Fibroblast of skin of back (primary cell): ENCODE data around the gene ATXN7L1.

Experiments used
- DNase-seq: peaks from one replicate; pipeline ENCODE4 v3.0.0-alpha.2; 2013

ATXN7L1 gene

GRCh38 chr7:105776986-105777910 lies 99.2 kb downstream of the ATXN7L1 start:
- DNase-seq, result no peak

DNA sequence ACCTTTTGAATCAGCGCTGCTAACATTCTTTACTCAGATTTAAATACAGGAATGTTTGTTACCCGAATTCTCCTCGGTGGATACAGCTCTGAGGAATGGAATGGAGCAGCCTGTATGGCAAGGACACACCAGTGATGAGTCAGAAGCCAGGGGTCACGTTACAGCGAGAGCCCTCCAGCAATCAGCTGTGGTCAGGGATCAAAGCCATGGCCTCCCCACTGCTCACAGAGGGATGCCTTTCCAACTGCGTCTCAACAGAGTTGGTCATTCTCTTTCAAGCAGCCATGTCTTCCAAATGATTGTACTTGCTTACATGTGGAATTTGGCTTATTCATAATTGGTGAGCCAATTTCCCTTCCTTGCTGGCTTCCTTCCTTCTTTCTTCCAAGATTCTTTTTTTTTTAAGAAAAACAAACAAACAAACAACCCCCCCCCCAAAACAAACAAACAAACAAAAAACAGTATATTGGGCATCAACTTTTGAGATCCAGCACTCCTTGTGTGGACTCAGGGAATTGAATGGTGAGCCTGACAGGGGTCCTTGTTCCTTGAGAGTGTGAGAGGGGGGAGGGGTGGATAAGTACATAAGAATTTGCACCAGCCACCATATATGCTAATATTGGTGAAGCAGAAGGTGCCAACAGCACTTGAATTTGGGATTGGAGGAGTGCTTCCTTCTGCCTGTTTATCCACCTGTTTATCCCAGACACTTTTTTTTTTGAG lies 100.2 kb downstream of the ATXN7L1 start:
- peak; percentile 100 for DNase-seq

DNA sequence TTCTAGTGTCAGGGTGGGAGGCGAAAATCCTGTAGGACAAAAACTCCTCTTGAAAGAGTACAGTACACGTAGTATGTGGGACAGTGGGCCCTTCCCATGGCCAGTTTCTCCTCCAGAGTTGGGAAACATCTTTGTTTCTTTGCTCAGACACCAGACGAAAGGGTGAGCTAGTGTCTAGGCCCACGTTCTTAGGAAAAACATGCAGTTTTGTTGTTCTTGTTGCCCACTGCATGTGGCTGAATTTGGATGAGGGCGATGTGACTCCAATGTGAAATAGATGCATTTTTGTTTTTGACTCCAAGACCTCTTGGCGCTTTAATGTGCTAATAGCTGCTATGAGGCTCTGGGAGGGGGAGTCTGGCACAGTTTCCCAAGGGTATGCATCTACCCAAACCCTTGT lies 100.8 kb downstream of the ATXN7L1 start:
- DNase-seq, result no peak

DNA sequence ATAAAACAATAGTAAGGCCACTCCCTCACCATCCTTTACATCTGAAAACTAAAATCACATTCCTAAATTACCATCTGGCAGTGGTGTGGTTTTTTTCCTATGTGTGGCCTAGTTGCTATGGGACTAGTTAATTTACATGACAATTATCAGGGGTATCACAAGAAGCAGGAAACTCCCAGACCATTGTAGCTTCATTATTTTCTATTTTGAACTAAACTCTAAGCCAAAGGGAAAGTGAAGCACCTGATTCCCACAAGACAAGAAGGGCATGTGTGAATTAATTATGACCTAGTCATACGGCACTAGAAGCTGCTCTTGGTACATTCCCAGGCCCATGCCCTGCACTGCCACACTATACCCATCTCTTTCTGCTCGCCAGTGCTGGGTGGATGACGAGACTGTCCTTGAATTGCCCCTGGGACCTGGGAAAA lies 103.4 kb downstream of the ATXN7L1 start:
- no peak for DNase-seq

- DNase-seq, result peak; percentile 70
Measured at GRCh38 chr7:105769901-105770628, 106.3 kb downstream of the ATXN7L1 start.

DNA sequence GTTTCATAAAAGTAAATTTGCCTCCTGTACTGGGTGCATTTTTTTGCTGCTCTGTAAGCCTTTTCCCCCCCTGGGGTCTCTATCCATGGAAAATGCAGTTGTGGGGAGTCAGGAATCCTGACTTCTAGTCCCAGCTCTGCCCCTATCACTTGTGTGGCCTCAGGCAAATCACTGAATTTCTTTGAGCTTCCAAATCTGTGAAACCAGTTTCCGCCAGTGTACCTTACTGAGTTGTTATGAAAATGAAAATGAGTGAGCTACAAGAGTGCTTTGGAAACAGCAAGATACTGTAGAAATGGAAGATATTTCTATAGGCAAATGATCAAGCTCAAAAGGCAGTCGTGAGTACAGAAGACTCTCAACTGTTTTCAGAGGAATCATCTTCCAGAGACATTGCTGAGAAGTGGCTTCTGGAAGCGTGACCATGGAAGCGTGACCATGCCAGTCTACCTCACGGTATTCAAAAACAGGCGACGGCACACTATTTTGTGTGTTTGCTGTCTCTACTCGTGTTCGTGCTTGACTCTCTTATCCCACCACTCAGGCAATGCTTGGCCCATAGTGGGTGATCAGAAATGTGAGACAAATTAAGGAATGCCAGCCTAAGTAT lies 107.4 kb downstream of the ATXN7L1 start:
- no peak for DNase-seq

DNA sequence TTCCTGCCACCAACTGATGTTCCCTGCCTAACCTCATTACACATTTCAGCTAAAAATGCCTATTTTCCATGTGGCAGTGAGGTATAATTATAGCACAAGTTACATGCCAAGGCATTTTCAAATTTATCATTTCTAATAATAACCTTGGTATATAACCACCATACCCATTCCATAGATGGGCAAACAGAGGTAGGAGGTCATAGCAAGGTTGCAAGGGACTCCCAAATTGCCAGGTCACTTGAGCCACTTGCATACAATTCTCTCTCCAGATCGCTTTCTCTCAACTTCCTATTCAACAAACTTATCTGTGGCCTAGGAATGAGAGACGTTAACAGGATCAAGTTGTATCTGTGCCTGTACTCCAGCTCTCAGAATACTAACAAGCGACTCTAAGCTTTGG lies 108.3 kb downstream of the ATXN7L1 start:
- DNase-seq, result no peak

DNA sequence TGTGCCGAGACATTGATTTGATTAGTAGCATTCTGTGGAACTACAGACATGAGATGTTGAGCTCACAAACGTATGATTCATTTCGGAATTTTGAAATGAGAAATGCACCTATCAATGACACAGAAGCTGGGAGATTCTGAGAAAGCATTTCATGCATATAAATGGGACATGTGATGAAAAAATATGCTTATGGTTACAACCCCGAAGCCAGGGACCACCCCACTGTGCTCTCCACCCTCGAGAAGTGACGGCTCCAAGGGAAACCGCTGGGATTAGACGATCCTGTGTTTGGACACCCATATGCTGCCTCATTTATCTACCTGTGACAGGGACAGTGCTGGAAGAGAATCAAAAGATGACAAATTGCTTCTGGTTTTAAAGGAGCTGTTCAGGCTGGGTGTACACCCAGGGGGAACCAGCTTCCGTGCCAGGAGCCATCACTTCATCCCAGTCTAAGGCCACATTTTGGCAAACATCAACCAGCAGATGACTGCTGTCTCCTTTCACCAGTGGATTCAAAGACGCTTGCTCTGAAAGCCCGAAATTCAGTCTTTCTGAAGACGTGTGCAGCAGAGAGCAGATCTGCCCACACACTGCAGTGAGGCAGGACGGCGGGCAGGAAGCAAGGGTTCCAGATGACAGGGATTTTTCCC lies 109.9 kb downstream of the ATXN7L1 start:
- DNase-seq, result peak; percentile 18

DNA sequence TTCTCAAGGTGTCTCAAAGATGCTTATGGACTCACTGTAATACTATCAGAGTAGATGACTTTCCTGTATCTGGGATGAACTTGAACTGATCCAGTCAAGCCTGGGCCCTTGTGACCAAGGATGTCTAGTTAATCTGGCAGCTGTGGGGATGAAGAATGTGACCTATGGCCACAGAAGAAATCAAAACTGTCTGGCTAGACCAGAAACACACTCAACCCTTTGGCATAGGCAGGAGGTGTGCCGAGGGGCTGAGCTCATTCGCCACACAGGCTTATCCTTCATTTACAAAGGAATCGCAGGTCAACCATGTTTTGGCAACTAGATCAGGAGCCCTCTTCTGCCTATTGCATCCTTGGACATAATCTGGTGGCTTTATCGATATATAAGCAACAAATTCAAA lies 110.6 kb downstream of the ATXN7L1 start:
- no peak for DNase-seq

DNA sequence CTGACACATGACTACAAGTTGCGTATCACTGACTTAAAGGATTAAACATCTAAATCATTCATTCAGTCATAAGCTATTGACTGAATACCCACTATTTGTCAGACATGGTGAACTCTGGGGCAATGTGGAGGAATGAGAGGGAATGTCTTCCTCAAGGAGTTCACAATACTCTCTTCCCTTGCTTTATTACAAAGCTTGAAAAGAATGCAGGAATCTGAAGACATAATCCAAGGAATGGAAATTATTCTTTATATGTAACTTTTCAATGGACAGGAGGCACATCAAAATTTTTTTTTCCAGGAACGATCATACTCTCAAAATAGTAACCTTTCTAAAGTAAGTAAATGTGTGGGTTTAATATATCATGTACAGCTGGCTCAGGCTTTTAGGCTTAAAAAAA lies 111.9 kb downstream of the ATXN7L1 start:
- peak; percentile 48 for DNase-seq

- DNase-seq, result peak; percentile 13
Measured at GRCh38 chr7:105760551-105761447, 115.6 kb downstream of the ATXN7L1 start.

DNA sequence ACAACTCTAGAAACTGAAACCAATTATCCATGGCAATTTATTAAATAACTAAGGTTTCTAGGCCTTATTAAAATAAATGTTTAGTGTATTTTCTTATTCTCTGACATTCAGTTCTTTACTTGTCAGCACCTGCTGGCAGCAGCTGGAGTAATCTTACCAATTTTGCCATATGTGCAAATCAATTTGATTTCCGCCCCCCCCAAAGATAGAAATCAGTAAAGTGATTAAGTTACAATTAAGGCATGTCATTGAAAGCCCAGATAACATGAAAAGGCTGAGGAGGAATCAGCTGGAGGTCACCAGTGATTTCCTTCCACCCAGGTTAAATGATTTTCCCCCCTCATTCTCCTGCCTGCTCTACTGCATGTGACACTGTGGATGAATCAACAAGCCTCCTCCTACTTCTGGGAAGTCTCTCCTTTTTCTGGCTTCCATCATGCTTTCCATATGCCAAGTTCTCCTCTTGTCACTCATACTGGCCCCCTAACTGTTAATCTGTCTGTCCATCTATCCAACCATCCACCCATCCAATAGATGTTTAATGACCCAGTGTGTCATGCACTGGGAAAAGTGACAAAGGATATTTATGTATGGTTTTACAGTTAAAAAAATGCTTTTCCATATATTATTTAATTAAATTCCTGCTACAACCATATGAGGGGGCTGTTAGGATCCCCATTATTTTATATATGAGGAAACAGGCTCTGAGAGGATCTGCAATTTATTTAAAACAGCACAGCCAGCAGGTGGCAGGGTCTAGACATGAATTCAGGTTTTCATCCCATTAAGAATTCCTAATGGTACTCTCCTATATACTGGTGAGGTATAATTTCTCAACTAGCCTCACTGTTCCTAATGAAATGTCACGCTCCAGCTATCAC lies 116.5 kb downstream of the ATXN7L1 start:
- peak; percentile 53 for DNase-seq

DNA sequence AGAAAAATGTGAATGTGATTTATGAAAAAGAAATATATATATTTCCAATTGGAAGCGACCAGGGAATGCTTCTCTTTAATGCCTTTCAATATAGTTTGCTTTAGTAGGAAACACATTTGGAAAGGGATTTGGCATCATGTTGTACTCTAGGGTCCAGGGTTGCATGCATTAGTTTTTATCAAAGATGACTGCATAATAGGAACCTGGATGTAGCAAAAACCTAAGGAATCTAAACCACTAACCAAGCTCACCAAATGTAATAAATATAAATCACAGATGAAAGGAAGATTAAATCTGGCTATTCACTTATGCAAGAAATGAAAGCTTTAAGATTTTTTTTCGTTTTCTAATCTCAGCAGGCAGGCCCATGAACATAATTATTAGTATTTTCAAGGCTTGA lies 120.0 kb downstream of the ATXN7L1 start:
- no peak for DNase-seq

- no peak for DNase-seq
Measured at GRCh38 chr7:105752671-105753275, 123.6 kb downstream of the ATXN7L1 start.

DNA sequence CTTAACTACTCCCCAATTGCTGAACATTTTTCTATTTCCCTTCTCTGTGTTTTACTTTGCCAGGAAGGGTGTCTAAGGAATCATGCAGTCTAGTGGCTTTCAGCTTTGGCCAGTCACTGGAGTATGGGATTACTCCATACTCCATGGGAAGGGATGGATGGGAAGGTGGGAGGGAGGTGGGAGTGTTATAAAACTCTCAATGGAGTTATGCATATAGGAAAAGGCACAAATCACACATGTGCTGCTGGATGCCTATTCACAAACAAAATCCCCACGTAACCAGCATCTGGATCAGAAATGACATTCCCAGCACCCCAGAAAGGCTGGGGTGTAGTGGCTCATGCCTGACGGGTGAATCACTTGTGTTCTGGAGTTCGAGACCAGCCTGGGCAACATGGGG lies 125.3 kb downstream of the ATXN7L1 start:
- DNase-seq, result no peak

DNA sequence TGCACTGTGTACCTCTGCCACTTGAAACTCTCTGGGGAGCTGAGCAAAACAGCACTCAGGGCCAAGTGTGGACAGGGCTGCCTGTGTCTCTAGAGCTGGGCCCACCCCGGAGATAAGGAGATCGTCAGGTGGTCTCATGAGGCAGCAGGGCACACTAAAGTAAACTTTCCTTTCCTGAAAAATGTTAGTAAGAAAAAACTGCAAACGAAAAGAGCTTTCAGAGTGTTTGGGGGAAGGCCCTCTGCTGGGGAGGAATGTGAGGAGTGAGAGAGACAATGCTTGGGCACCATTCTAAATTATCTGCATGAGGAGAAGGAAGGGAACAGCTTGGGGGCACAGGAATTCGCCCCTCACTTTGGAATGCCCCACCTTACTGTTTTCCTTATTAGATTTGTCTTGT lies 127.7 kb downstream of the ATXN7L1 start:
- DNase-seq, result no peak

GRCh38 chr7:105745681-105746330 lies 130.6 kb downstream of the ATXN7L1 start:
- no peak for DNase-seq

GRCh38 chr7:105744258-105744657 lies 132.1 kb downstream of the ATXN7L1 start:
- DNase-seq, result no peak
